Measurements from ENCODE around the gene TAB3. TPM values are rescaled to one million over a fixed set of nuclear protein-coding genes. Genes with fewer than 3 reads are reported as not detected.

TAB3 gene
- total RNA-seq, 3 donors from 2014 or later (not counting 1 experiment from before 2014, with no cell fraction given): 20.4 to 26.1 (median 21.3) TPM

DNA sequence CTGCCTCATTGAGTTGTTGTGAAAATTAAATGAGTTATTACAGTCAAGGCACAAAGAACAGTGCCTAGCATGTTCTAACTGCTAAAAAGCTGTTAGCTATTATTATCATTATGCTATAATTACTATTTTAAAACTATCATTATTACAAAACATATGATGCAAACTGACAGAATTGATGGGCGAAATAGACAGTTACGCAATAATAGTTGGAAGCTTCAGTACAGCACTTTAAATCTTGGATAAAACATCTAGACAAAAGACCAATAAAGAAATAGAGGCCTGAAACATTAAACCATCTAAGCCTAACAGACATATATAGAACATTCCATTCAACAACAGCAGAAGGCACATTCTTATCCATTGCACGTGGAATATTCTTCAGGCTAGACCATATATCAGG lies 73.0 kb downstream of the TAB3 start:
- Mint-ChIP-seq H3K9me3 (no peaks in the 10 kb centered on the region), H3K4me3 (no peak overlapping the region), H3K27ac (no peak overlapping the region), H3K27me3 (ENCODE audit: low read depth in 2 of 2) (peaks cover 3 to 10% of the 10 kb centered on the region in 2 donors), H3K36me3 (no peaks in the 10 kb centered on the region), H3K4me1 (peaks cover 0 to 6% of the 10 kb centered on the region in 2 donors)
- Histone ChIP-seq H3K9me3 (ENCODE audit: control insufficient read depth, insufficient read depth, low read length) (no peaks in the 10 kb centered on the region), H3K4me1 (ENCODE audit: control insufficient read depth, insufficient read depth, low read length) (no peaks in the 10 kb centered on the region), H3K27ac (ENCODE audit: low read length) (no peak overlapping the region), H3K4me3 (ENCODE audit: low read length) (no peak overlapping the region), H3K27me3 (ENCODE audit: control insufficient read depth, insufficient read depth, low read length) (no peaks in the 10 kb centered on the region), H3K36me3 (ENCODE audit: control insufficient read depth, insufficient read depth, low read length) (no peaks in the 10 kb centered on the region)
- 100% methylated on average over 1 of the region's 3 CpGs for WGBS (ENCODE audit: insufficient coverage)
- ATAC-seq (no peak), DNase-seq (no peak)
- TF ChIP-seq, protein P1, sequence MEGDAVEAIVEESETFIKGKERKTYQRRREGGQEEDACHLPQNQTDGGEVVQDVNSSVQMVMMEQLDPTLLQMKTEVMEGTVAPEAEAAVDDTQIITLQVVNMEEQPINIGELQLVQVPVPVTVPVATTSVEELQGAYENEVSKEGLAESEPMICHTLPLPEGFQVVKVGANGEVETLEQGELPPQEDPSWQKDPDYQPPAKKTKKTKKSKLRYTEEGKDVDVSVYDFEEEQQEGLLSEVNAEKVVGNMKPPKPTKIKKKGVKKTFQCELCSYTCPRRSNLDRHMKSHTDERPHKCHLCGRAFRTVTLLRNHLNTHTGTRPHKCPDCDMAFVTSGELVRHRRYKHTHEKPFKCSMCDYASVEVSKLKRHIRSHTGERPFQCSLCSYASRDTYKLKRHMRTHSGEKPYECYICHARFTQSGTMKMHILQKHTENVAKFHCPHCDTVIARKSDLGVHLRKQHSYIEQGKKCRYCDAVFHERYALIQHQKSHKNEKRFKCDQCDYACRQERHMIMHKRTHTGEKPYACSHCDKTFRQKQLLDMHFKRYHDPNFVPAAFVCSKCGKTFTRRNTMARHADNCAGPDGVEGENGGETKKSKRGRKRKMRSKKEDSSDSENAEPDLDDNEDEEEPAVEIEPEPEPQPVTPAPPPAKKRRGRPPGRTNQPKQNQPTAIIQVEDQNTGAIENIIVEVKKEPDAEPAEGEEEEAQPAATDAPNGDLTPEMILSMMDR (IDR thresholded peaks at IDR 0.05): no peak
- intact Hi-C loops (cut with micrococcal nuclease): no loop called here

DNA sequence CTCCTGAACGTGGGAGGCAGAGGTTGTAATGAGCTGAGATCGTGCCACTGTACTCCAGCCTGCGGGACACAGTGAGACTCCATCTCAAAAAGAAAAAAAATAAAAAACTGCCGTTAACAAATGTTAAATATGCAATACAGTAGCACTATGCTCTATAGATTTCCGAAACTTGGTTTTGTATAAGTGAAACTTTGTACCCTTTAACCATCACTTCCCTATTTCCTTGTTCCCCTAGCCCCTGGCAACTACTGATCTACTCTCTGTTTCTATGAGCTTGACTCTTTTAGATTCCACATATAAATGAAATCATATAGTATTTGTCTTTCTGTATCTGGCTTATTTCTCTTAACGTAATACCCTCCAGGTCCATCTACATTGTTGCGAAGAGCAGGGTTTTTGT lies 74.1 kb downstream of the TAB3 start:
- intact Hi-C loops (cut with micrococcal nuclease): no loop called here
- peaks cover 0 to 6% of the 10 kb centered on the region in 2 donors for H3K4me1 Mint-ChIP-seq
- H3K27ac Mint-ChIP-seq: no peak overlapping the region
- DNase-seq (no peak), ATAC-seq (no peak)
- H3K27me3 Mint-ChIP-seq (ENCODE audit: low read depth in 2 of 2): peaks cover 3 to 10% of the 10 kb centered on the region in 2 donors
- Histone ChIP-seq H3K36me3 (ENCODE audit: control insufficient read depth, insufficient read depth, low read length) (no peaks in the 10 kb centered on the region), H3K27ac (ENCODE audit: low read length) (no peak overlapping the region), H3K27me3 (ENCODE audit: control insufficient read depth, insufficient read depth, low read length) (no peaks in the 10 kb centered on the region), H3K4me3 (ENCODE audit: low read length) (no peak overlapping the region), H3K4me1 (ENCODE audit: control insufficient read depth, insufficient read depth, low read length) (no peaks in the 10 kb centered on the region), H3K9me3 (ENCODE audit: control insufficient read depth, insufficient read depth, low read length) (no peaks in the 10 kb centered on the region)
- H3K4me3 Mint-ChIP-seq: no peak overlapping the region
- no peaks in the 10 kb centered on the region for H3K36me3 Mint-ChIP-seq
- no peaks in the 10 kb centered on the region for H3K9me3 Mint-ChIP-seq
- 77% methylated on average over 3 of the region's 7 CpGs for WGBS (ENCODE audit: insufficient coverage)
- TF ChIP-seq, protein P1 (IDR thresholded peaks at IDR 0.05): no peak

DNA sequence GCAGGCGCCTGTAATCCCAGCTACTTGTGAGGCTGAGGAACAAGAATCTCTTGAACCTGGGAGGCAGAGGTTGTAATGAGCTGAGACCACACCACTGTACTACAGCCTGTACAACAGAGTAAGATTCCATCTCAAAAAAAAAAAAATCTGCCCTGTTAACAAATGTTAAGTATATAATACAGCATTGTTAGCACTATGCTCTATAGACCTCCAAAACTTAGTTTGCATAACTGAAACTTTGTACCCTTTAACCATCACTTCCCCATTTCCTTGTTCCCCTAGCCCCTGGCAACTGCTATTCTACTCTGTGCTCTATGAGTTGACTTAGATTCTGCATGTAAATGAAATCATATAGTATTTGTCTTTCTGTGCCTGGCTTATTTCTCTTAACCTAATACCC lies 76.7 kb downstream of the TAB3 start:
- no peaks in the 10 kb centered on the region for H3K9me3 ChIP-seq (ENCODE audit: control insufficient read depth, insufficient read depth, low read length)
- TF ChIP-seq, protein P1 (IDR thresholded peaks at IDR 0.05): no peak
- Mint-ChIP-seq H3K4me3 (no peak overlapping the region), H3K36me3 (no peaks in the 10 kb centered on the region), H3K9me3 (no peaks in the 10 kb centered on the region), H3K27ac (no peak overlapping the region), H3K27me3 (ENCODE audit: low read depth in 2 of 2) (no peaks in the 10 kb centered on the region), H3K4me1 (no peaks in the 10 kb centered on the region)
- DNase-seq (no peak), ATAC-seq (no peak)
- H3K27me3 ChIP-seq (ENCODE audit: control insufficient read depth, insufficient read depth, low read length): no peaks in the 10 kb centered on the region
- no peak overlapping the region for H3K27ac ChIP-seq (ENCODE audit: low read length)
- no CpG with 5 or more reads among the region's 1 CpG for WGBS (ENCODE audit: insufficient coverage)
- intact Hi-C loops (cut with micrococcal nuclease): no loop called here
- H3K4me3 ChIP-seq (ENCODE audit: low read length): no peak overlapping the region
- H3K4me1 ChIP-seq (ENCODE audit: control insufficient read depth, insufficient read depth, low read length): no peaks in the 10 kb centered on the region
- no peaks in the 10 kb centered on the region for H3K36me3 ChIP-seq (ENCODE audit: control insufficient read depth, insufficient read depth, low read length)

DNA sequence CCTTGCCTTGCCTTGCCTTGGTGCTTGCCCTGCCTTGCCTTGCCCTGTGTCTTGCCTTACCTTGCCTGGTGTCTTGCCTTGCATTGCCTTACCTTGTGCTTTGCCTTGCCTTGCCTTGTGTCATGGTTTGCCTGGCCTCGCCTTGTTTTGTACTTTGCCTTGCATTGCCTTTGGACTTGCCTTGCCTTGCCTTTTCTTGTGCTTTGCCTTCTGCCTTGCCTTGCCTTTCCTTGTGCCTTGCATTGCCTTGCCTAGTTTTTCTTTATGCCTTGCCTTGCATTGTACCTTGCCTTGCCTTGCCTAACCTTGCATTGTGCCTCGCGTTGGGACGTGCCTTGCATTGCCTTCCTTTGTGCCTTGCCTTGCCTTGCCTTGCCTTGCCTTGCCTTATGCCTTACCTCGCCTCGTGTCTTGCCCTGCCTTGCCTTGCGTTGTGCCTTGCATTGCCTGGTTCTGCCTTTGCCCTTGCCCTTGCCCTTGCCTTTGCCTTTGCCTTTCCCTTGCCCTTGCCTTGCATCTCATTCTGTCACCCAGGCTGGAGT lies 82.8 kb downstream of the TAB3 start:
- ATAC-seq: no peak
- TF ChIP-seq, protein P1 (IDR thresholded peaks at IDR 0.05): no peak
- H3K4me1 Mint-ChIP-seq: no peaks in the 10 kb centered on the region
- no peak for DNase-seq
- intact Hi-C loops (cut with micrococcal nuclease): no loop called here
- no peaks in the 10 kb centered on the region for H3K4me1 ChIP-seq (ENCODE audit: control insufficient read depth, insufficient read depth, low read length)
- H3K36me3 ChIP-seq (ENCODE audit: control insufficient read depth, insufficient read depth, low read length): no peaks in the 10 kb centered on the region
- H3K27me3 ChIP-seq (ENCODE audit: control insufficient read depth, insufficient read depth, low read length): no peaks in the 10 kb centered on the region
- H3K4me3 Mint-ChIP-seq: no peak overlapping the region
- H3K27ac Mint-ChIP-seq: no peak overlapping the region
- no peaks in the 10 kb centered on the region for H3K9me3 ChIP-seq (ENCODE audit: control insufficient read depth, insufficient read depth, low read length)
- no peak overlapping the region for H3K4me3 ChIP-seq (ENCODE audit: low read length)
- no peaks in the 10 kb centered on the region for H3K36me3 Mint-ChIP-seq
- H3K27ac ChIP-seq (ENCODE audit: low read length): no peak overlapping the region
- H3K27me3 Mint-ChIP-seq (ENCODE audit: low read depth in 2 of 2): no peaks in the 10 kb centered on the region
- no peaks in the 10 kb centered on the region for H3K9me3 Mint-ChIP-seq
- 98% methylated on average over 7 of the region's 7 CpGs for WGBS (ENCODE audit: insufficient coverage)
